ENCODE results near the gene ARHGAP10.
A peak's percentile ranks its signal among the peaks of the same experiment; 100 is the strongest.
"Not testable (repeated sequence)": the region's sequence is repeated elsewhere in the genome, so short reads cannot be mapped to it uniquely, and the experiment has no call there.

The ARHGAP10 gene

GRCh38 chr4:147994491-147995385, 262.9 kb downstream of the ARHGAP10 start:
- FAIRE-seq: no peak

- FAIRE-seq: no peak
These were observed 265.0 kb downstream of the ARHGAP10 start for GRCh38 chr4:147996859-147997258.

- not testable (repeated sequence) for FAIRE-seq
These were observed 268.1 kb downstream of the ARHGAP10 start for GRCh38 chr4:148000038-148000437.

GRCh38 chr4:148004228-148004857, 272.5 kb downstream of the ARHGAP10 start:
- FAIRE-seq: no peak

- no peak for FAIRE-seq
These were observed 274.1 kb downstream of the ARHGAP10 start for GRCh38 chr4:148006001-148006400.

- FAIRE-seq: no peak
These were observed 275.4 kb downstream of the ARHGAP10 start for GRCh38 chr4:148007314-148007760.

- no peak for FAIRE-seq
These were observed 275.9 kb downstream of the ARHGAP10 start for GRCh38 chr4:148007792-148008191.

- FAIRE-seq: no peak
These were observed 283.2 kb downstream of the ARHGAP10 start for GRCh38 chr4:148015058-148015457.

- no peak for FAIRE-seq
These were observed 283.6 kb downstream of the ARHGAP10 start for GRCh38 chr4:148015468-148015867.

- no peak for FAIRE-seq
These were observed 284.3 kb downstream of the ARHGAP10 start for GRCh38 chr4:148016063-148016637.

- FAIRE-seq: no peak
These were observed 285.9 kb downstream of the ARHGAP10 start for GRCh38 chr4:148017801-148018200.

- FAIRE-seq: peak; percentile 80
These were observed 289.8 kb downstream of the ARHGAP10 start for GRCh38 chr4:148021686-148022085.

GRCh38 chr4:148022975-148023374, 291.1 kb downstream of the ARHGAP10 start:
- peak; percentile 99 for FAIRE-seq

- peak; percentile 63 for FAIRE-seq
These were observed 291.8 kb downstream of the ARHGAP10 start for GRCh38 chr4:148023512-148024181.

GRCh38 chr4:148025981-148026380, 294.1 kb downstream of the ARHGAP10 start:
- FAIRE-seq: no peak

GRCh38 chr4:148027201-148027600, 295.3 kb downstream of the ARHGAP10 start:
- FAIRE-seq: no peak

- FAIRE-seq: no peak
These were observed 297.9 kb downstream of the ARHGAP10 start for GRCh38 chr4:148029781-148030180.

GRCh38 chr4:148030193-148030873, 298.4 kb downstream of the ARHGAP10 start:
- FAIRE-seq: no peak

GRCh38 chr4:148034813-148035212, 302.9 kb downstream of the ARHGAP10 start:
- FAIRE-seq: peak; percentile 53

GRCh38 chr4:148041606-148042329, 309.9 kb downstream of the ARHGAP10 start:
- FAIRE-seq: peak; percentile 86

- no peak for FAIRE-seq
These were observed 312.4 kb downstream of the ARHGAP10 start for GRCh38 chr4:148044089-148044911.
